Ishikawa (cell line): ENCODE data around the gene GRAMD2A.

Experiments used
- CEBPB ChIP-seq: IDR thresholded peaks from 2 replicates; pipeline ENCODE4 v1.6.1; 2012
- CREB1 ChIP-seq: IDR thresholded peaks from 2 replicates; pipeline ENCODE4 v1.6.1; 2012; ENCODE audit warnings: low read depth
- EGR1 ChIP-seq: IDR thresholded peaks from 2 replicates; pipeline ENCODE4 v1.6.1; 2012
- EP300 ChIP-seq: IDR thresholded peaks from 2 replicates; pipeline ENCODE4 v1.6.1; 2012; ENCODE audit warnings: borderline replicate concordance
- FOXM1 ChIP-seq: IDR thresholded peaks from 2 replicates; pipeline ENCODE4 v1.6.1; 2012; ENCODE audit warnings: low read depth, borderline replicate concordance
- NFIC ChIP-seq: IDR thresholded peaks from 2 replicates; pipeline ENCODE4 v1.6.1; 2012
- RAD21 ChIP-seq: IDR thresholded peaks from 2 replicates; pipeline ENCODE4 v1.6.1; 2012; ENCODE audit warnings: low read depth
- REST ChIP-seq: IDR thresholded peaks from 2 replicates; pipeline ENCODE4 v1.6.1; 2012; ENCODE audit warnings: low read depth, mild to moderate bottlenecking
- TAF1 ChIP-seq: IDR thresholded peaks from 2 replicates; pipeline ENCODE4 v1.6.1; 2012; ENCODE audit warnings: low read depth, mild to moderate bottlenecking
- TCF12 ChIP-seq: IDR thresholded peaks from 2 replicates; pipeline ENCODE4 v1.6.1; 2012; ENCODE audit warnings: low read depth
- TEAD4 ChIP-seq: IDR thresholded peaks from 2 replicates; pipeline ENCODE4 v1.6.1; 2012
- YY1 ChIP-seq: IDR thresholded peaks from 2 replicates; pipeline ENCODE4 v1.6.1; 2012; ENCODE audit warnings: low read depth
- ZBTB7A ChIP-seq: IDR thresholded peaks from 2 replicates; pipeline ENCODE4 v1.6.1; 2012; ENCODE audit warnings: low read depth
- TF ChIP-seq, protein P1 (sequence below): IDR thresholded peaks from 2 replicates; pipeline ENCODE4 v1.6.1; 2012
- TF ChIP-seq, protein P2 (sequence below): IDR thresholded peaks from 2 replicates; pipeline ENCODE4 v1.6.1; 2012

GRAMD2A gene

DNA sequence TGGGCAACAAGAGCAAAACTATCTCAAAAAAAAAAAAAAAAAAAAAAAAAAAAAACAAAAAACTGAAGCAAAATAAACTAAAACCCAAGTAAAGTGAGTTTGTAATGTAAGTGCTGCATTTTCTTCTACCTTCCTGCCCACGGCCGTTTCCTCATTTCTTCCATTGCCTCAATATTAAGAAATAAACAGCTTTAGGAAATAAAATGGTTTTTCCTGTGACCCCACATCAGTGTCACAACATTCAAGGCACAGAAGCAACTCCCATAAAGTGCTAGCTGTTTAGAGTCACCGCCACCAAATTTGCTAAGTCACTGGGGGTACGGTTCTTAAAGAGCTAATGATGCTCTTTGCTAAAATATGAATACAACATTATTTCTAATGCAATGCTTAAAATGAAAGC is 30.1 kb upstream of the GRAMD2A start:
- TF ChIP-seq CREB1 (no peak), EGR1 (no peak), ZBTB7A (no peak)
- TF ChIP-seq, protein P1, sequence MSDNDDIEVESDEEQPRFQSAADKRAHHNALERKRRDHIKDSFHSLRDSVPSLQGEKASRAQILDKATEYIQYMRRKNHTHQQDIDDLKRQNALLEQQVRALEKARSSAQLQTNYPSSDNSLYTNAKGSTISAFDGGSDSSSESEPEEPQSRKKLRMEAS: no peak
- TF ChIP-seq, protein P2, sequence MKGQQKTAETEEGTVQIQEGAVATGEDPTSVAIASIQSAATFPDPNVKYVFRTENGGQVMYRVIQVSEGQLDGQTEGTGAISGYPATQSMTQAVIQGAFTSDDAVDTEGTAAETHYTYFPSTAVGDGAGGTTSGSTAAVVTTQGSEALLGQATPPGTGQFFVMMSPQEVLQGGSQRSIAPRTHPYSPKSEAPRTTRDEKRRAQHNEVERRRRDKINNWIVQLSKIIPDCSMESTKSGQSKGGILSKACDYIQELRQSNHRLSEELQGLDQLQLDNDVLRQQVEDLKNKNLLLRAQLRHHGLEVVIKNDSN: no peak

DNA sequence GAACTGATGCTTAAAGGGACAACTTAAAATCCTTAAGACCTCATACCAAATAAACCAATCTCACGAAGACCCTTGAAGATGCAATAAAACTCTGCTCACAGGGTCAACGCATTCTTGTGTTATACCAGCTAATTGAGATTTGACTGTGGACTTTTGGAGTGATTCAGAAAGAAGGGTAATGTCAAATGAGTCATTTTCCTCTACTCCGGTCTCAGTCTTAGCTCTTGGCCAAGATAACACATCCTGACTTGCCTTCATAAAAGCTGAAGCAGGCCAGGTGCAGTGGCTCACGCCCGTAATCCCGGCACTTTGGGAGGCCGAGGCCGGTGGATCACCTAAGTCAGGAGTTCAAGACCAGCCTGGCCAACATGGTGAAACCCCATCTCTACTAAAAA is 29.6 kb upstream of the GRAMD2A start:
- TF ChIP-seq, protein P2: no peak
- no peak for TF ChIP-seq REST
- TF ChIP-seq NFIC: no peak
- TF ChIP-seq YY1: no peak
- TF ChIP-seq TAF1: no peak
- no peak for TF ChIP-seq CEBPB
- TF ChIP-seq FOXM1: no peak
- no peak for TF ChIP-seq EGR1
- TF ChIP-seq TCF12: no peak
- TF ChIP-seq, protein P1: no peak
- TF ChIP-seq TEAD4: no peak
- no peak for TF ChIP-seq CREB1
- TF ChIP-seq ZBTB7A: no peak

DNA sequence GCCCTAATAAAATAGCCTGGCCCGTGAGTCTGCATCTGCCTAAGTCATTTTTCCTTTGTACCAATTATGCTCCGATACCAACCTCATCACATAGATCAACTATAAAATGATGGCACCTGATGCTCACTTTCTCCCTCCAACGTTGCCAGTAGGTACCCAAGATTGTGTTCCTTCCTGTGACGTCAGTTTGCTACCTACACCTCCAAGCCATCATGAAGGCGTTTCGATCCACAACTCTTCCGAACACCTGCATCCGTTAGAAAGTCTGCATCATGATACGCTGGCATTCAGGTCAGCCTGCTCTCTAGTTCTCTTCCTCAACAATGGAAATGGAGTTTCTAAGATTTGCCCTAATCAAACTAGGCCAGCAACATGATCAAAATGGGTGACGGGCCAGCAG is 25.7 kb upstream of the GRAMD2A start:
- no peak for TF ChIP-seq TAF1

DNA sequence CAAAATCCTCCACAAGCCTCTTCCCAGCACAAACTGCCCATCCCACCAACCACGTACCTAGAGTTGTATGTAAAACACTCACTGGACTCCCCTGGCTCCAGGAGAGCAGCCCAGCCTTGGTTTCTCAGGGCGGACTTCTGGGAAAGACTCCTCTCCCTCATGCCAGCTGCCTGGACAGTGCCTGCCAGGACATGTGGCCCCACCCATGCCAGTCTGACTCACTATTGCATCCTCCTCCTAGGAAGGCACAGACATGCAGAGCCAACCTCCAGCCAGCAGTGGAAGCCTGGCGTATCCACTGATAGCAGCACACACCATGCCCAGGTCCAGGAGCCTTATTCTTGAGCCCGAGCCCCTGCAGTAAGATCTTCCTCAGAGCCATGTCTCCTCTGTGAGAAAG is 24.8 kb upstream of the GRAMD2A start:
- TF ChIP-seq, protein P2: no peak
- TF ChIP-seq CREB1 (no peak), FOXM1 (no peak), EGR1 (no peak), RAD21 (no peak), NFIC (no peak), TEAD4 (no peak), YY1 (no peak), REST (no peak), CEBPB (no peak), ZBTB7A (no peak), EP300 (no peak), TCF12 (no peak), TAF1 (no peak)
- TF ChIP-seq, protein P1: no peak

GRCh38 chr15:72220687-72221086 is 23.1 kb upstream of the GRAMD2A start:
- TF ChIP-seq, protein P1: no peak

- TF ChIP-seq CEBPB (no peak), TCF12 (no peak)
- TF ChIP-seq, protein P2: no peak
Measured at GRCh38 chr15:72217216-72217615, 19.6 kb upstream of the GRAMD2A start.
